Neuron (in vitro differentiated cells): ENCODE measurements around the gene AGK.

Experiments used
- H2AFZ ChIP-seq: one replicate; pipeline ENCODE4 v1.6.1; 2013; ENCODE audit warnings: low read depth, mild to moderate bottlenecking, inconsistent platforms, low read length, moderate library complexity
- H3K27me3 ChIP-seq: one replicate; pipeline ENCODE4 v1.6.1; 2013; ENCODE audit warnings: low read length; ENCODE audit not compliant: insufficient read depth
- H3K36me3 ChIP-seq: one replicate; pipeline ENCODE4 v1.6.1; 2013; ENCODE audit warnings: low read length; ENCODE audit not compliant: insufficient read depth
- H3K4me1 ChIP-seq: one replicate; pipeline ENCODE4 v1.6.1; 2013; ENCODE audit warnings: low read length; ENCODE audit not compliant: insufficient read depth
- H3K4me3 ChIP-seq: 2 replicates; pipeline ENCODE4 v1.5.1; 2013; ENCODE audit warnings: mild to moderate bottlenecking, low read length, moderate library complexity
- H3K9me3 ChIP-seq: one replicate; pipeline ENCODE4 v1.6.1; 2013; ENCODE audit warnings: low read length

The AGK gene

GRCh38 chr7:141648276-141649114 lies 97.3 kb downstream of the AGK start:
- Histone ChIP-seq H3K4me3 (no peak overlapping the region), H3K4me1 (peaks cover 37% of the 10 kb centered on the region), H3K27me3 (no peaks in the 10 kb centered on the region), H3K9me3 (no peaks in the 10 kb centered on the region), H3K36me3 (peaks cover 15% of the 10 kb centered on the region), H2AFZ (no peak overlapping the region)

GRCh38 chr7:141649137-141649864 lies 98.1 kb downstream of the AGK start:
- Histone ChIP-seq H3K27me3 (no peaks in the 10 kb centered on the region), H3K4me3 (peak overlapping the region; percentile 6), H3K9me3 (no peaks in the 10 kb centered on the region), H3K36me3 (peaks cover 15% of the 10 kb centered on the region), H3K4me1 (peaks cover 35% of the 10 kb centered on the region), H2AFZ (no peak overlapping the region)

- H3K9me3 ChIP-seq: no peaks in the 10 kb centered on the region
- peaks cover 34% of the 10 kb centered on the region for H3K4me1 ChIP-seq
- peak overlapping the region; percentile 6 for H3K4me3 ChIP-seq
- H3K27me3 ChIP-seq: no peaks in the 10 kb centered on the region
- peaks cover 15% of the 10 kb centered on the region for H3K36me3 ChIP-seq
- H2AFZ ChIP-seq: peak overlapping the region; percentile 17
Measured at GRCh38 chr7:141649865-141650634, 98.8 kb downstream of the AGK start.

GRCh38 chr7:141651417-141651816 lies 100.2 kb downstream of the AGK start:
- Histone ChIP-seq H3K36me3 (peaks cover 17% of the 10 kb centered on the region), H2AFZ (no peak overlapping the region), H3K9me3 (no peaks in the 10 kb centered on the region), H3K4me1 (peaks cover 32% of the 10 kb centered on the region), H3K27me3 (no peaks in the 10 kb centered on the region), H3K4me3 (no peak overlapping the region)

GRCh38 chr7:141652691-141653090 lies 101.5 kb downstream of the AGK start:
- Histone ChIP-seq H3K4me3 (no peak overlapping the region), H3K36me3 (peaks cover 23% of the 10 kb centered on the region)

GRCh38 chr7:141654551-141654950 lies 103.3 kb downstream of the AGK start:
- H3K27me3 ChIP-seq: no peaks in the 10 kb centered on the region
- H2AFZ ChIP-seq: peak overlapping the region; percentile 12
- H3K9me3 ChIP-seq: no peaks in the 10 kb centered on the region
- no peak overlapping the region for H3K4me3 ChIP-seq
- peaks cover 29% of the 10 kb centered on the region for H3K36me3 ChIP-seq
- H3K4me1 ChIP-seq: peaks cover 15% of the 10 kb centered on the region

More at GRCh38 chr7:141652691-141653090, 101.5 kb downstream of the AGK start:
- Histone ChIP-seq H3K9me3 (no peaks in the 10 kb centered on the region), H3K4me1 (peaks cover 32% of the 10 kb centered on the region), H2AFZ (no peak overlapping the region), H3K27me3 (no peaks in the 10 kb centered on the region)

- H2AFZ ChIP-seq: no peak overlapping the region
- peaks cover 64% of the 10 kb centered on the region for H3K36me3 ChIP-seq
- H3K4me1 ChIP-seq: no peaks in the 10 kb centered on the region
- H3K9me3 ChIP-seq: no peaks in the 10 kb centered on the region
- H3K27me3 ChIP-seq: no peaks in the 10 kb centered on the region
- no peak overlapping the region for H3K4me3 ChIP-seq
Measured at GRCh38 chr7:141659501-141659900, 108.3 kb downstream of the AGK start.

GRCh38 chr7:141660259-141660658 lies 109.0 kb downstream of the AGK start:
- Histone ChIP-seq H3K9me3 (no peaks in the 10 kb centered on the region), H2AFZ (no peak overlapping the region), H3K4me1 (no peaks in the 10 kb centered on the region), H3K4me3 (no peak overlapping the region), H3K36me3 (peaks cover 70% of the 10 kb centered on the region), H3K27me3 (no peaks in the 10 kb centered on the region)

GRCh38 chr7:141663081-141663849 lies 112.1 kb downstream of the AGK start:
- Histone ChIP-seq H3K4me3 (no peak overlapping the region), H3K36me3 (peaks cover 62% of the 10 kb centered on the region), H3K9me3 (no peaks in the 10 kb centered on the region), H3K4me1 (no peaks in the 10 kb centered on the region), H3K27me3 (no peaks in the 10 kb centered on the region), H2AFZ (no peak overlapping the region)

GRCh38 chr7:141664450-141664849 lies 113.2 kb downstream of the AGK start:
- no peaks in the 10 kb centered on the region for H3K4me1 ChIP-seq
- H2AFZ ChIP-seq: no peak overlapping the region
- no peaks in the 10 kb centered on the region for H3K9me3 ChIP-seq
- peaks cover 57% of the 10 kb centered on the region for H3K36me3 ChIP-seq
- no peaks in the 10 kb centered on the region for H3K27me3 ChIP-seq
- no peak overlapping the region for H3K4me3 ChIP-seq

- Histone ChIP-seq H3K4me3 (no peak overlapping the region), H3K36me3 (peaks cover 47% of the 10 kb centered on the region), H2AFZ (no peak overlapping the region)
Measured at GRCh38 chr7:141665208-141666035, 114.2 kb downstream of the AGK start.

GRCh38 chr7:141666071-141666470 lies 114.9 kb downstream of the AGK start:
- no peak overlapping the region for H2AFZ ChIP-seq
- no peaks in the 10 kb centered on the region for H3K9me3 ChIP-seq
- H3K4me1 ChIP-seq: no peaks in the 10 kb centered on the region
- H3K36me3 ChIP-seq: peaks cover 47% of the 10 kb centered on the region
- no peaks in the 10 kb centered on the region for H3K27me3 ChIP-seq
- H3K4me3 ChIP-seq: no peak overlapping the region

More at GRCh38 chr7:141665208-141666035, 114.2 kb downstream of the AGK start:
- H3K9me3 ChIP-seq: no peaks in the 10 kb centered on the region
- H3K27me3 ChIP-seq: no peaks in the 10 kb centered on the region
- no peaks in the 10 kb centered on the region for H3K4me1 ChIP-seq
